SK-N-SH (cell line): ENCODE data around the gene CYP51A1. TPM values are rescaled to one million over a fixed set of nuclear protein-coding genes. Genes with fewer than 3 reads are reported as not detected.

Experiments used
- CTCF ChIA-PET: fragments of 300-600, 350-600 bp; formaldehyde crosslinking; extraction: SDS; loops from one replicate; lab custom pipeline; 2021; lab: Yijun Ruan, JAX
- POLR2A ChIA-PET: fragments of 350-600 bp; sonication (Branson Sonifier 250); formaldehyde crosslinking; extraction: SDS; loops from one replicate; lab custom pipeline; 2020; ENCODE audit warnings: antibody characterized with exemption, inconsistent platforms; lab: Yijun Ruan, JAX
- DNase-seq: peaks from one replicate; pipeline ENCODE4 v3.0.0; 2012
- H2AFZ ChIP-seq: fragments of 200-600 bp; sonication (generic); 2 replicates; pipeline ENCODE4 v1.8.1; 2016; ENCODE audit warnings: antibody characterized with exemption, mild to moderate bottlenecking, low read depth
- H3F3A ChIP-seq: fragments of 200-600 bp; sonication (generic); replicated peaks from 2 replicates; pipeline ENCODE3; 2016; ENCODE audit warnings: antibody characterized with exemption, mild to moderate bottlenecking; ENCODE audit not compliant: insufficient read depth
- H3K27ac ChIP-seq, 2 experiments: fragments of 200-500 bp in 1 of 2; fragments of 200-600 bp in 1 of 2; sonication (Bioruptor generic) in 1 of 2; sonication (generic), shearing (Covaris generic) in 1 of 2; 2 replicates each; pipeline versions ENCODE4 v1.5.1 to v1.6.1; 2014 to 2016; ENCODE audit warnings: low read depth in 2 of 2, inconsistent platforms in 1 of 2, low read length in 1 of 2, mild to moderate bottlenecking in 1 of 2, mixed read lengths in 1 of 2
- H3K27me3 ChIP-seq: fragments of 200-600 bp; sonication (generic), shearing (Covaris generic); 2 replicates; pipeline ENCODE4 v1.6.1; 2016; ENCODE audit warnings: mixed run types; ENCODE audit not compliant: insufficient read depth
- H3K36me3 ChIP-seq, 2 experiments: fragments of 200-500 bp in 1 of 2; fragments of 200-600 bp in 1 of 2; sonication (Bioruptor generic) in 1 of 2; sonication (generic) in 1 of 2; replicated peaks in 1 of 2; 2 replicates each; pipeline versions ENCODE3 to v1.5.1; 2014 to 2016; ENCODE audit warnings: low read length in 1 of 2, mild to moderate bottlenecking in 1 of 2; ENCODE audit not compliant: insufficient read depth in 2 of 2, control insufficient read depth in 1 of 2
- H3K4me1 ChIP-seq, 2 experiments: fragments of 200-500 bp in 1 of 2; fragments of 200-600 bp in 1 of 2; sonication (Bioruptor generic) in 1 of 2; sonication (generic), shearing (Covaris generic) in 1 of 2; 2 replicates each; pipeline versions ENCODE4 v1.5.1 to v1.6.1; 2014 to 2016; ENCODE audit warnings: low read depth in 1 of 2, low read length in 1 of 2, mixed run types in 1 of 2; ENCODE audit not compliant: insufficient read depth in 2 of 2, control insufficient read depth in 1 of 2
- H3K4me2 ChIP-seq: fragments of 200-600 bp; sonication (generic), shearing (Covaris generic); 2 replicates; pipeline ENCODE4 v1.6.1; 2017; ENCODE audit warnings: mixed run types
- H3K4me3 ChIP-seq, 2 experiments: fragments of 200-500 bp in 1 of 2; fragments of 200-600 bp in 1 of 2; sonication (Bioruptor generic) in 1 of 2; sonication (generic), shearing (Covaris generic) in 1 of 2; 2 replicates each; pipeline versions ENCODE4 v1.5.1 to v1.8.1; 2014 to 2016; ENCODE audit warnings: low read depth in 2 of 2, inconsistent platforms in 1 of 2, low read length in 1 of 2, mild to moderate bottlenecking in 1 of 2, mixed read lengths in 1 of 2, moderate library complexity in 1 of 2
- H3K79me2 ChIP-seq: fragments of 200-600 bp; sonication (generic); 2 replicates; pipeline ENCODE4 v1.8.1; 2017; ENCODE audit warnings: mild to moderate bottlenecking; ENCODE audit not compliant: insufficient read depth
- H3K9ac ChIP-seq: fragments of 200-600 bp; sonication (generic); 2 replicates; pipeline ENCODE4 v1.6.1; 2017; ENCODE audit warnings: mixed run types
- H3K9me2 ChIP-seq: fragments of 200-600 bp; sonication (generic); 2 replicates; pipeline ENCODE4 v1.6.1; 2017; ENCODE audit warnings: mixed run types
- H3K9me3 ChIP-seq: fragments of 200-600 bp; sonication (generic); 2 replicates; pipeline ENCODE4 v1.6.1; 2017; ENCODE audit warnings: mixed run types, mild to moderate bottlenecking, moderate library complexity
- H4K20me1 ChIP-seq: fragments of 200-600 bp; sonication (generic); 2 replicates; pipeline ENCODE4 v1.6.1; 2017; ENCODE audit warnings: mild to moderate bottlenecking, mixed run types; ENCODE audit not compliant: insufficient read depth
- CHD2 ChIP-seq: fragments of 150-350 bp; IDR thresholded peaks from 2 replicates; pipeline ENCODE4 v1.6.1; 2018; ENCODE audit warnings: low read length; ENCODE audit not compliant: partially characterized antibody
- ELF1 ChIP-seq: IDR thresholded peaks from 2 replicates; pipeline ENCODE4 v1.4.0; 2012
- EP300 ChIP-seq, 2 experiments: IDR thresholded peaks; 2 replicates each; pipeline versions ENCODE4 v1.4.0 to v1.6.1; 2012; ENCODE audit warnings: borderline replicate concordance in 1 of 2, low read depth in 1 of 2, low read length in 1 of 2
- EZH2phosphoT487 ChIP-seq: fragments of 200-600 bp; sonication (generic); IDR thresholded peaks from 2 replicates; pipeline ENCODE4 v1.6.1; 2017; ENCODE audit warnings: low read depth, mixed run types, mild to moderate bottlenecking, antibody characterized with exemption, moderate library complexity, borderline replicate concordance
- GABPA ChIP-seq: IDR thresholded peaks from 2 replicates; pipeline ENCODE4 v1.4.0; 2012; ENCODE audit warnings: low read depth, mild to moderate bottlenecking
- MEF2A ChIP-seq: IDR thresholded peaks from 2 replicates; pipeline ENCODE4 v1.4.0; 2012; ENCODE audit warnings: low read depth, borderline replicate concordance
- MXI1 ChIP-seq: IDR thresholded peaks from 2 replicates; pipeline ENCODE4 v1.6.1; 2012; ENCODE audit warnings: mild to moderate bottlenecking, low read depth, low read length, improper control_type of control experiment
- RAD21 ChIP-seq: IDR thresholded peaks from 2 replicates; pipeline ENCODE4 v1.6.1; 2012; ENCODE audit warnings: mild to moderate bottlenecking, low read length
- RCOR1 ChIP-seq: fragments of 150-350 bp; IDR thresholded peaks from 2 replicates; pipeline ENCODE4 v1.6.1; 2017; ENCODE audit warnings: antibody characterized with exemption, low read length
- TCF12 ChIP-seq: IDR thresholded peaks from 2 replicates; pipeline ENCODE4 v1.4.0; 2012
- WGBS: methylation state at CpG from one replicate; pipeline ENCODE4 v1.1.6; 2017; ENCODE audit warnings: low lambda C conversion rate; 5-methylcytosine and 5-hydroxymethylcytosine counted together
- polyA plus RNA-seq, 3 experiments: library from polyadenylated mRNA; depleted of rRNA; stranded (reverse); fragments of >200 nt; gene quantifications; 2 replicates each; pipeline ENCODE4 v1.2.3, GENCODE V29; 2012
- TF ChIP-seq, protein P1 (sequence below): fragments of 150-350 bp; IDR thresholded peaks from 2 replicates; pipeline ENCODE4 v1.6.1; 2016; ENCODE audit warnings: mild to moderate bottlenecking, low read depth, low read length
- TF ChIP-seq, protein P2 (sequence below): IDR thresholded peaks from 2 replicates; pipeline ENCODE4 v1.6.1; 2012; ENCODE audit warnings: mild to moderate bottlenecking, low read depth, low read length, moderate library complexity
- TF ChIP-seq, protein P3 (sequence below): IDR thresholded peaks from 2 replicates; pipeline ENCODE4 v1.4.0; 2012; ENCODE audit warnings: low read depth, borderline replicate concordance

Gene CYP51A1
- polyA plus RNA-seq, 1 of the 3 experiments (the other 2 are of a cell fraction): 4.7 TPM

DNA sequence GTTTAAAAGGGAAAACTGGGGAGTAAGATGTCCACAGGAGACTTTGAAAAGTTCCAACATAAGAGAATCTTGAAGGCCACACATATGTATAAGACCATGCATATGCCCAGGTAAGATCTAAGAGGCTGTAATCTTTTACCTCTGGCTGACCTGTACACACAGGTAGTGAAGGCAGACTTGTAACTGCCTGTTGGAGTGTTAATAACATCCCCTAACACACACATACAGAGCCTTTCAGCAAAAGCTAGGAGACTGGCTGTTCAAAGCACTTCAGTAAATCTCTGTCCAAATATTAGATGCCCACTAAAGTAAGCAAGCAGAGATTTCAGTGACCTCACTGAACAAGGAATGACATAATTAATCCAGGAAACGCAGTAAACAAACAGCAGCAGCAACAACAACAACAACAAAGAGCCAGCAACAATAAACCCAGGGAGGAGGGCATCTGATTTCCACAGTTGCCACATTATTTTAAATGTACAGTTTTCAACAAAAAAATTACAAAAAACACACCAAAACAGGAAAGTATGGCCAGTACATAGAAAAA is 15.0 kb downstream of the CYP51A1 start:
- no peaks in the 10 kb centered on the region for H3K9me2 ChIP-seq
- 82% methylated on average over 1 of the region's 1 CpG for WGBS
- H3K9ac ChIP-seq: no peak overlapping the region
- H3K36me3 ChIP-seq: peaks cover 53 to 85% of the 10 kb centered on the region in 2 experiments
- TF ChIP-seq TCF12 (no peak), EZH2phosphoT487 (no peak), RCOR1 (no peak), MEF2A (no peak), CHD2 (no peak), RAD21 (no peak), MXI1 (no peak), GABPA (no peak), EP300 (IDR thresholded peaks at IDR 0.05; ENCODE audit: borderline replicate concordance in 1 of 2, low read depth in 1 of 2, low read length in 1 of 2) (no peak), ELF1 (no peak)
- TF ChIP-seq, protein P1, sequence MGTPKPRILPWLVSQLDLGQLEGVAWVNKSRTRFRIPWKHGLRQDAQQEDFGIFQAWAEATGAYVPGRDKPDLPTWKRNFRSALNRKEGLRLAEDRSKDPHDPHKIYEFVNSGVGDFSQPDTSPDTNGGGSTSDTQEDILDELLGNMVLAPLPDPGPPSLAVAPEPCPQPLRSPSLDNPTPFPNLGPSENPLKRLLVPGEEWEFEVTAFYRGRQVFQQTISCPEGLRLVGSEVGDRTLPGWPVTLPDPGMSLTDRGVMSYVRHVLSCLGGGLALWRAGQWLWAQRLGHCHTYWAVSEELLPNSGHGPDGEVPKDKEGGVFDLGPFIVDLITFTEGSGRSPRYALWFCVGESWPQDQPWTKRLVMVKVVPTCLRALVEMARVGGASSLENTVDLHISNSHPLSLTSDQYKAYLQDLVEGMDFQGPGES: no peak
- TF ChIP-seq, protein P2, sequence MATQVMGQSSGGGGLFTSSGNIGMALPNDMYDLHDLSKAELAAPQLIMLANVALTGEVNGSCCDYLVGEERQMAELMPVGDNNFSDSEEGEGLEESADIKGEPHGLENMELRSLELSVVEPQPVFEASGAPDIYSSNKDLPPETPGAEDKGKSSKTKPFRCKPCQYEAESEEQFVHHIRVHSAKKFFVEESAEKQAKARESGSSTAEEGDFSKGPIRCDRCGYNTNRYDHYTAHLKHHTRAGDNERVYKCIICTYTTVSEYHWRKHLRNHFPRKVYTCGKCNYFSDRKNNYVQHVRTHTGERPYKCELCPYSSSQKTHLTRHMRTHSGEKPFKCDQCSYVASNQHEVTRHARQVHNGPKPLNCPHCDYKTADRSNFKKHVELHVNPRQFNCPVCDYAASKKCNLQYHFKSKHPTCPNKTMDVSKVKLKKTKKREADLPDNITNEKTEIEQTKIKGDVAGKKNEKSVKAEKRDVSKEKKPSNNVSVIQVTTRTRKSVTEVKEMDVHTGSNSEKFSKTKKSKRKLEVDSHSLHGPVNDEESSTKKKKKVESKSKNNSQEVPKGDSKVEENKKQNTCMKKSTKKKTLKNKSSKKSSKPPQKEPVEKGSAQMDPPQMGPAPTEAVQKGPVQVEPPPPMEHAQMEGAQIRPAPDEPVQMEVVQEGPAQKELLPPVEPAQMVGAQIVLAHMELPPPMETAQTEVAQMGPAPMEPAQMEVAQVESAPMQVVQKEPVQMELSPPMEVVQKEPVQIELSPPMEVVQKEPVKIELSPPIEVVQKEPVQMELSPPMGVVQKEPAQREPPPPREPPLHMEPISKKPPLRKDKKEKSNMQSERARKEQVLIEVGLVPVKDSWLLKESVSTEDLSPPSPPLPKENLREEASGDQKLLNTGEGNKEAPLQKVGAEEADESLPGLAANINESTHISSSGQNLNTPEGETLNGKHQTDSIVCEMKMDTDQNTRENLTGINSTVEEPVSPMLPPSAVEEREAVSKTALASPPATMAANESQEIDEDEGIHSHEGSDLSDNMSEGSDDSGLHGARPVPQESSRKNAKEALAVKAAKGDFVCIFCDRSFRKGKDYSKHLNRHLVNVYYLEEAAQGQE: no peak
- TF ChIP-seq, protein P3, sequence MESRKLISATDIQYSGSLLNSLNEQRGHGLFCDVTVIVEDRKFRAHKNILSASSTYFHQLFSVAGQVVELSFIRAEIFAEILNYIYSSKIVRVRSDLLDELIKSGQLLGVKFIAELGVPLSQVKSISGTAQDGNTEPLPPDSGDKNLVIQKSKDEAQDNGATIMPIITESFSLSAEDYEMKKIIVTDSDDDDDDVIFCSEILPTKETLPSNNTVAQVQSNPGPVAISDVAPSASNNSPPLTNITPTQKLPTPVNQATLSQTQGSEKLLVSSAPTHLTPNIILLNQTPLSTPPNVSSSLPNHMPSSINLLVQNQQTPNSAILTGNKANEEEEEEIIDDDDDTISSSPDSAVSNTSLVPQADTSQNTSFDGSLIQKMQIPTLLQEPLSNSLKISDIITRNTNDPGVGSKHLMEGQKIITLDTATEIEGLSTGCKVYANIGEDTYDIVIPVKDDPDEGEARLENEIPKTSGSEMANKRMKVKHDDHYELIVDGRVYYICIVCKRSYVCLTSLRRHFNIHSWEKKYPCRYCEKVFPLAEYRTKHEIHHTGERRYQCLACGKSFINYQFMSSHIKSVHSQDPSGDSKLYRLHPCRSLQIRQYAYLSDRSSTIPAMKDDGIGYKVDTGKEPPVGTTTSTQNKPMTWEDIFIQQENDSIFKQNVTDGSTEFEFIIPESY: no peak
- TF ChIP-seq, all 33 proteins: peak for 0
- Histone ChIP-seq H3K9me3 (peaks cover 8% of the 10 kb centered on the region; the same call in 1 of the 2 replicates), H2AFZ (no peak overlapping the region), H3K27me3 (no peaks in the 10 kb centered on the region), H3K4me2 (no peak overlapping the region), H4K20me1 (no peaks in the 10 kb centered on the region), H3K4me3 (no peak overlapping the region), H3F3A (no peaks in the 10 kb centered on the region), H3K27ac (no peak overlapping the region), H3K79me2 (peaks cover 35% of the 10 kb centered on the region), H3K4me1 (no peaks in the 10 kb centered on the region)
- DNase-seq: no peak
- ChIA-PET POLR2A (no interaction called here), CTCF (interaction anchor here (2.1 to 4.4 kb wide), 2 partner anchors 14 to 328 kb away, joined by 6 to 24 read pairs; partner anchors contain the start of genes CYP51A1 and GATAD1)
